GM21576 (cell line): ENCODE measurements around the gene DISP1.
A peak's percentile ranks its signal among the peaks of the same experiment; 100 is the strongest.

Experiments
- ATAC-seq: cut with Tn5 transposase; IDR thresholded peaks from one replicate; pipeline ENCODE4 v1.9.1; 2021; ENCODE audit warnings: mild to moderate bottlenecking, moderate library complexity; ENCODE audit not compliant: unreplicated experiment

The DISP1 gene

DNA sequence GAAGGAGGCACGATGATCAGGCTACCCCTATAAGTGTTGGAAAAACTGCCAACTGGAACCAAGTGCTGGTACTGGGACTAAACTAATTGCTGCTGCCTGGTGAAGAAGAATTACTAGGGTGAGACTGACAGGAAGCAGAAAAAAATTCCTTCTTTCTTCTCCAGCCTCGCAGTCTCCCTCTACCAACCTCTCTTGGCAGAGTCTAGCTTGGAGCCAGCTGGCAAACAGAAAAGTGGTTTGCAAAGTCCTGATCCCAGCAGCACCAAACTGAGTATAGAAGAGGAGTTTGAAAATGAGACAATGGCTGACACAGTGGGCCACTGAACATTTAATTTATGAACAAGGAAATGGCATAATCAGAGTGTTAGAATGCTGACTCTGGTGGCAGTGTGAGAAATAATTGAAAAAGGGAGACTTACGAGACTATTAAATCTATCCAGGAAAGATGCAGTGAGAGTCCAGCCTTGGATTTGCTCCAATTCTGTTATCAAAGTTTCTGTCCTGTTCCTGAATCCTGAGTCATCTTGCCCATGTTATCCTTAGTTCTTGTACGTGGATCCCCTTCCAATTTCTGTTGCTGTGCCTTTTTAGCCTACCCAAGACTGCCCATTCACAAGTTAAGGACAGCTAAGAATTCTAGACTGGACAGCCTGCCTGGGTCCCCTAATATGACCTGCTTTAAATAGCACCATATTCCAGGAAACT, 23.7 kb upstream of the DISP1 start:
- ATAC-seq = no peak

DNA sequence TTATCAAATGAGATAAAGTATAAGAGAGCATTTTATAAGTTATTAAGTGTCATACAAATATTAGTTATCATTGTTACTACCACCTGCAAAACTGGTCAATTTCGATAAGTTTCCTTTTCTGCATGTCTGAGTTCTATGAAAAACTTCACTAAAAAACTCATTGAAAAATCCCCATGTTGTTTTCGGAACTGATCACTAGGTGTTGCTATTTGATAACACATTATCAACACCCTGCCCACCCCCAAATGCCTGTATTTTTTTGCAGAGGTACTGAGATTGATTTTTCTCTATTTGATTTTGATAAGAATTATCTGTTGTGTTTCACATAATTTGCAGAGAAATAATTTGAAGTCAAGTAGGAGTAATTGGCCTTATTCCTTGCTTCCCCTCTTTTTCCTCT, 22.1 kb upstream of the DISP1 start:
- ATAC-seq = no peak

DNA sequence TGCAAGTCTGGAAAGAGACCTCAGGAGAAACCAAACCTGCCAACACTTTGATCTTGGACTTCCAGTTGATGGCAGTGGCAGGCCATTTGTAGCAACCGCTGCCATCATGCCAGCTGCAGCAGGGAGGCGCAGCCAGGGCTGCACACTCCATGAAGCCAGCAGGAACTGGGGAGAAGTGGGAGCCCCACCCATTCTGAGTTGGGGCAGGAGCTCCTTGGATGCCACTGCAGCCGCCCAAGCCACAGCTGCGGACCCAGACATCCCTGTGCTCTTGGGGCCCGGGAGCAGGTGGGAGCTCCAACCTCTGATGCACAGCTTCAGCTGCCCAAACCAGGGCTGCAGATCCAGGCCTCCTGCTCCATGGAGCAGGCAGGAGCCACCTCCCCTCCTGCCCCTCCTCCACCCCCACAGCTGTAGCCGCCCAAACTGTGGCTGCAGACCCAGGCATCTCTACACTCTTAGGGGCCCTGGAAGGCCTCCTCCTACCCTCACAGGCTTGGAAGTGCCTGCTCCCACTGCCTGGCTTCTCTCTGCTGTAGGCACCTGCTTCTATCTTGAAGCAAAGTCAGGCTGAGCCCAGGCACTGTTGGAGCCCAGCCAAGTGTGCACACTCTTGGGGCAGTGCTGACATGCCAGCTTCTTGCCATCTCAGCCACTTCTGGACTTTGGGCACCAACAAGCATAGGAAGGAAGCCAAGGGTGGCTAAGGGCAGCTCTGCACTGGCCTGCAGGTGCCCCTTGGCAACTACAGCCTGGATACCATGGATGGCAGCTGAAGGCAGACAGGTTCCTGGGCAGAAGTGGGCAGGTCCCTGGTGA, 20.0 kb upstream of the DISP1 start:
- no peak for ATAC-seq

DNA sequence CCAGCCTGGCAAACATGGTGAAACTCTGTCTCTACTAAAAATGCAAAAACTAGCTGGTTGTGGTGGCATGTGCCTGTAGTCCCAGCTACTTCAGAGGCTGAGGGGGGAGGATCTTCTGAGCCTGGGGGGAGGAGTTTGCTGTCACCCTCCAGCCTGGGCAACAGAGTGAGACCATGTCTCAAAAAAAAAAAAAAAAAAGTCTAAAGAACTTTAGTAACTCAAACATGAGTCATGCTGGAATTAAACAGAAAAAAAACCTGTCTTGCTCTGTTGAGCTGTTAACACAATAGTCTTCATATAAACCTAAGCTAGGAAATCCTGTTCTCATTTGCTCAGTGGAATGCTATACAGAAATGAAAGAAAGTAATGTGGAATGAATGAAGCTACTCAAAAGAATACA, 16.7 kb upstream of the DISP1 start:
- ATAC-seq = no peak

DNA sequence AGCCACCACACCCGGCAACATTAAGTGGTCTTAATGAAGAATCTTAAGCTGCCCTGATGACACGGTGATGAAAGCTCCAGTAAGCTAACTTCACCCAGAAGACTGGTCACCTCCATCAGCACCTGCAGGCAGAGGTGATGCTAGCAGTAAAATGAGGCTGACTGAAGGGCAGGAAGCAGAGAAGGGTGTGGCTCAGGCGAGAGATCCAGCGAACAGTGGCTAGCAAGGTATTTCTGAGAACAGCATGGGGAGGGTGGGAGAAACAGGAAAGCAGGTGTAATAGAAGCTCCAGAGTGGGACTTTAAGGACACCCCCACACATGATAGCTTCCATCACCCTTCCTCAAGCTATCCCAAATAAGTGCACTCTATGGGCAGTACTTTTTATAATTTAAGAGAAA, 15.9 kb upstream of the DISP1 start:
- no peak for ATAC-seq

DNA sequence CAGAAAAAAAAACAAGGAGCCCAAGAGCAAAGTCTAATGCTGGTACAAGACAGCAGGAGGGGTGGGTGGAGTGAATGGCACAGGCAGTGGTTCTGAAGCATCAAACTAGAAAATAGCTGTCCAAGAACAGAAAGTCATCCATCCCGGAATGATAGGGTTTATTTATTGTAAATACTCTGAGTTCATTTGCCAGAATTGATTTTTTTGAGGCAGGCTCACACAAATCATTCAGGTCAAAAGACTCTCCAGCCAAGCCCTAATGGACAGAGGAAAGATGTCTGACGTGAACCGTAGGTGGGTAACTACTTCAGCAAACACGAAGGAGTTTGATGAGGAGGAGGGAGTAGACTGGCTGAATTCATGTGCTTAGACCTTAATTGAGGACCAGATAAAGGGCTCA, 13.8 kb upstream of the DISP1 start:
- ATAC-seq = no peak

DNA sequence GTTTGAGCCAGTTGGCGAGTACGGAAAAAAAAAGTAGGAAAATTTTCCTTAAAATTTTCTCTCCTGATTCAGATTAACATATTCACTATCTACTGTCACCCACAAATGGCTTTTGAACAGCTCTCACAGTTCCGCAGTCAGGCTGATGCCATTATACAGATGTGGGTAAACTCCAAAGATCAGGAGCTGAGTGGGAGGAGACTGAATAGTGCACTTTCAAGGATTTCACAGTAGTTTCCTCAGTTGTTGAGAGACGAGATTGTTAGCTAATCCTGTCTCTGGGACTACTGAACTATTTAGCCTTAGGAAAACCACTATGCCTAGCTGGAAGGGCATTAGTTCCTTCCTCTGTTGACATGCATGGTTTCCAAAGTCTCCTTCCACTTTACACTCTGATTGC, 3.2 kb upstream of the DISP1 start:
- no peak for ATAC-seq

DNA sequence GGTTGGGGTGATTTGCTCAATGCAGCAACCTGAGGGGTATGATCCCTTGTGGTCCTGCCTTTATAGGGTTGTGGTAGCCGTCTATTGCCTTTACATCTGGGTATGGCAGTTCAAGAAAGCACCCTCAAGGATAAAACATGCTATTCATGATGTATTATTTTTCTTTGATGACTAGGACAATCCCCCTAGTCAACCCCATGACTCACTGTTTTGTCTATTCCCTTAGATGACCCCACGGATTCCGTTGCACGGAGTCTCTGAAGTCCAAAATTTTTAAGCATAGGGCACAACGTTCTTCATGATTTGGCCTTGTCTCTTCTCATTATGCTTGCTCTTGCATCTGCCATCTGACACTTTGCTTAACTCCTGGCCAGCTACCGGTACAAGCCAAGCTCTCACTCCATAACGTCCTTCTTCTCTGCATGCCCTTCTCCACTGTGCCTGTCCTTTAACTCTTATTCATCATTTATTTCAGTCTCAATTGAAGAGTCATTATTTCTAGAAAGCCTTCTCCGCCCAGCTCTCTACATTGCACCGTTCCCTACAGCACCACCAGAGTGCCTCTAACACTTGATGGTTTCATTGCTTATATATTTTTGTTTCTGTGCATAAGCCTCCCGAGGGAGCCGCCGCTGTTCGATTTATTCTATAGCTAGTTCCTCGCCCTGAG, 838 bp upstream of the DISP1 start:
- peak; percentile 7 for ATAC-seq

- ATAC-seq = no peak
These were observed 564 bp downstream of the DISP1 start for GRCh38 chr1:222815440-222815765.

- no peak for ATAC-seq
These were observed 2.7 kb downstream of the DISP1 start for GRCh38 chr1:222817529-222817928.

DNA sequence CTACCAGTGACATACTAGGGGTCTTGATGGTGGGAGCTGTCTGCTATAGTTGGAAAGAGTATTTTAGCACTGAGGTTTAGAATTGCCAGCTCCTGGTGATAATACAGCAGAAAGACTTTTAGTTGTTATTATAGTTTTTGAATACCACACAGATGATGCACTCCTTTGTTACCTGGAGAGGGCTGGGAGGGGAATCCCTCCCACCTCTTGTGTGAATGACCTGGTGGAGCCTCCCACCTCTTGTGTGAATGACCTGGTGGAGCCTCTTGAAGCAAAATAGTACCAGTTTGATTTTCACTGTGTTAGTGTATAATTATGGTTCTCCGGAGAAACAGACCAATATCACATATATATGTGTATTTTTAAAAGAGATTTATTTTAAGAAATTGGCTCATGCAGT, 3.3 kb downstream of the DISP1 start:
- no peak for ATAC-seq

DNA sequence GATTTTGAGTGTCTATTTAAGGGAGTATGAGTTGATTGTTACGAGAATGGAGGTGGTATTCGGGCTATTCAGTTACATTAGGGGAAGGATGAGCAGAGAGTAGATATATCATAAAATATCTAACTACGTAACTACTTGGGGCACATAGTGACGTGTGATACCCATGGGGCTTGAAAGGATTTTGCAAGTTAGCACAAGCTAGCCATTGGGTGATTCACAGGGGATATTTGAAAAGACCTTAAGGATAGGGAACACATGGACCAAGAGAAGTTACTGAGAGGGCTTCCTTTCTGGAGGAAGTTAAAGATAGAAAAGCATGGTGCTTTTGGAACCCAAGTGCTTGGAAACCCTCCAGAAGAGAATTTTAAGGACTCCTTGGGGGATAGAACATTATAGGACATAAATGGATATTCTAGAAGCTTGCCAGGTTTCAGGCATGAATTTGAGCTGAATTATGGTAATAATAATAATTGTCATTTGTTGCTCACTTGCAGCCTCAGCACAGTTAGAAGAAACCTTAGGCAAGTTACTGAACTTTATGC, 5.4 kb downstream of the DISP1 start:
- no peak for ATAC-seq

- ATAC-seq = no peak
These were observed 6.4 kb downstream of the DISP1 start for GRCh38 chr1:222821239-222821638.

DNA sequence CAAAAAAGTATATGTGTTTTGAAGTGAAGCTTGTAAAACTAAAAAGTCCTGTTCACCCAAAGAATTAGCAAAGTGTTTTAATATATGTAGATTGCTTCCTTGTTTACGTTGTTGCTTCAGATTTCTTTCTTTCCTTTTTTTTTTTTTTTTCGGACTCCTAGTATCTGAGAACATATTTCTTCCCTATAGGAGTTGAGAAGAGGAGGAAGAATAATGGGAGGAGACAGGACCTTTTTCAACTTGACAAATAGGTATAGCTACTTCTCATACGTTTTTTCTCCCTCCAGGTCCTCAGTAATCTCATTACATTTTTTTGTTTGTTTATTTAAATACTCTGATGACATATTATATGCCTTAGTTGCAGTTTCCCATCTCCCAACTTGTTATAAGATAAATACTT, 8.9 kb downstream of the DISP1 start:
- ATAC-seq = no peak

- no peak for ATAC-seq
These were observed 9.8 kb downstream of the DISP1 start for GRCh38 chr1:222824641-222825040.

DNA sequence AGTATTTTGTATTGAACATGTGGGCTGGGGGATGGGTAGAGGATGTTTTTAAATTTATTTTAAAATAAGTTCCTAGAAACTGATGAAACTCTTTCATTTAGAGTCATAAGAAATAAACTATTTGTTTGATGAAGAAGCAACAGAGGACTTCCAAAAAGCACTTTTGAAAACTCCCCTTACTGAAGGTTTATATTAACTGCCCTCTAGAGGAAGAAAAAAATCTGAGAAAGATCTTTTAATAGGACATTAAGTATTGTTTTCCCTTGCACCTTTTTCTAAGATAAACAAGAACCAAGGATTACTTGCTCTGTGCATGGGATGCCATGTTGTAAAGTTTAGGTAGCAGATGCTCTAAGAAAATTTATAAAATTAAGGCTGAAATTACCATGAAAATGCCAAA, 14.1 kb downstream of the DISP1 start:
- no peak for ATAC-seq

GRCh38 chr1:222829868-222830267, 15.0 kb downstream of the DISP1 start:
- no peak for ATAC-seq

DNA sequence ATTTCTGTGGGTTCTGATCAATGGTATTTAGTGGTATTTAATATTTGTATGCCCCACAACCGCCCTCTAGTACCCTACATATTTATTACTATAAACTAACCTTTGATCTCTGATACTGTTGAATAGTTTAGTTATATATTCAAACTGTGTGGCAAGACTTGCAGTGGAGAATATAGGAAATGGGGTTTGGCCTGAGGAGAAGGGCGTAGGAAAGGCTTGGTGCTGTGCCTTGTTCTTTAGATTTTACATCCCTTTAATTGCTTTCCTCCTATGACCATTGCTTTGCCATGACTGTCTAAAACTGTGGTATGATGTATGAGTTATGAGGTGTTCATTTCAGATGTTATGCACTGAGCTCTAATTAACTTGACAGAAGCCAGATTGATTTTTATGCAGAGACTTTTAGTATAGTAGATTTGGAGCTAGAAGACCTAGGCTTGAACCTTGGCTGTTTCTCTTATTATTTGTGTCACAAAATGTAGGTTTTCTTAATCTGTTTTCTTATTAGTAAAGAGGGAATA, 18.6 kb downstream of the DISP1 start:
- ATAC-seq = no peak

DNA sequence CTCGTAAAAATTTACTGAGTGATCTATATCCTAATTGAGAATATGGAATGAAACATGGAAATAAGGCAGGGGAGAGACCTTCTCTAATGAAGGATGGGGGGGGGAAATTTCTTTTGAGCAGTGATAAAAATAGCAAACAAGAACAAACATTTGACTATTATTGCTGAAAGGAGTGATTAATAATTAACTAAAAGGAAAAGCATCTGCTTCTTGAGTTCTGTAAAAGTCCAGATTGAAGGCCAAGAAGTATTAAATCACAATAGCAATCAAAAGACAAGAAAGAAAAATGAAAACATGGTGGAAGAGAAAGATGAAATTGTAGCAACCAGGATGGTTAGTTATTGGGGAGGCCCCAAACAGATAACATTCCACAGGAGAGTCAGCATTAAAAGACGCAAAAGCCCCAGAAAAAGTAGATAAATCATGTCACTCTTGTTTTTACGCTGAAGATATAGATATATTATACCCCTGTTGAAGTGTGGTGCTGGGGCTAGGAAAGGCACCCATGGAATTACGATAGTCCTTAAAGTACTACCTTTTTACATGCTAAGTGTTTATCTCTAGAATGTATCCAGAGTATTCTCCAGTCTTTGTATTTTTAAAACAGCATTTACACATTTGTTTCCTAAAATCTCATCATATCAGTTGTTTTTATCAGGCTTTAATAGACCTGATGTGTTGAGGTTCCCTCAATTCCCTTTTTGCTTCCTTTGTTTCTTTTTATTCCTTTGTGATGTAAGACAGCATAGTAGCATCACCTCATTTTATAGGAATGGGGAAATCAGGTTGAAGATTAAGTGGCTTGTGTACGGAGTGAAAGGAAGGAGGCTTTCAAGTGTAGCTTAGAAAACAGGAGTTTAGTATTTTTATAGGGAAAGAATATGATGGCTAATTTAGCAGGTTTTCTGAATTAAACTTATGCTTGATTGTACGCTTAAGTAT, 28.9 kb downstream of the DISP1 start:
- ATAC-seq = no peak

DNA sequence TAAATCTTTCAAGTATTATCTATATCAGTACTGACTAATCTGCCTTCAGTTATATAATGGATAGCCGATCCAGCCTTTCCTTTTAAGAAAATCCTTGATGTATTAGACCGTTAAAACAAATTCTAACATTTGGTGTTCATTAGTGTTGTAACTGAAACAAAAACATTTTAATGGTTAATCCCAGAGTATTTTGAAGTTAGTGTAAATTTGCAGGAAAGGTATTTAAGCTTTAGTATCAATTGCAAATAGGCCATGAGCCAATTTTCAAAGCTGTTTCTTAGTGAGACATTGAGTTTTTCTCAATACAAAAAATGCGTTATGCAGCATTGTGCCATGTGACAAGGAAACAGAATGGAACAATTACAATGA, 29.6 kb downstream of the DISP1 start:
- no peak for ATAC-seq

GRCh38 chr1:222845763-222846162, 30.9 kb downstream of the DISP1 start:
- ATAC-seq = no peak
